ENCODE data around the gene VRK3.
"Not testable (repeated sequence)": the region's sequence is repeated elsewhere in the genome, so short reads cannot be mapped to it uniquely, and the experiment has no call there.

The VRK3 gene

DNA sequence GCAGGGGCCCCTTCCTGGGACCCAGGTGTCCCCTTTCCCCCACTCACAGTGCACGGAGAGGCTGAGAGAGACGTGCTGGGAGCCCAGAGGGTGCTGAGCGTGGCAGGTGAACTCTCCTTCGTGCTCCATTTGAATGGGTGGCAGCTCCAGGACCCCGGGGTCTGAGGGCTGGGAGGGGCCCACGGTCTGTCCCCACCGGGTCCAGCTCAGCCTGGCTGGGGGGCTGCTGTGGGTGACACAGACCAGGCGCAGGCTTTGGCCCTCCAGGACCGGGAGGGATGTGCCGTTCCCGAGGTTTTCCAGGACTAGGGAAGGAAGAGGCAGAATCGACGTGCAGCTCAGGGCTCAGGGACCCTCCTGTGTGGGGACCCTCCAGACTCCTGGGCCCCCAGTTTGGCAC, 66.6 kb downstream of the VRK3 start:
- in situ Hi-C loops (cut with MboI; ENCODE audit: low sequenced_read_pairs), result not testable (repeated sequence)

- in situ Hi-C loops (cut with MboI; ENCODE audit: low sequenced_read_pairs), result not testable (repeated sequence)
These were observed 67.0 kb downstream of the VRK3 start for GRCh38 chr19:49958144-49958543.

- in situ Hi-C loops (cut with MboI; ENCODE audit: low sequenced_read_pairs), result no loop called here
These were observed 67.8 kb downstream of the VRK3 start for GRCh38 chr19:49957262-49957915.

- in situ Hi-C loops (cut with MboI; ENCODE audit: low sequenced_read_pairs), result no loop called here
These were observed 69.1 kb downstream of the VRK3 start for GRCh38 chr19:49956115-49956495.

GRCh38 chr19:49954933-49955332, 70.2 kb downstream of the VRK3 start:
- in situ Hi-C loops (cut with MboI; ENCODE audit: low sequenced_read_pairs), result no loop called here

DNA sequence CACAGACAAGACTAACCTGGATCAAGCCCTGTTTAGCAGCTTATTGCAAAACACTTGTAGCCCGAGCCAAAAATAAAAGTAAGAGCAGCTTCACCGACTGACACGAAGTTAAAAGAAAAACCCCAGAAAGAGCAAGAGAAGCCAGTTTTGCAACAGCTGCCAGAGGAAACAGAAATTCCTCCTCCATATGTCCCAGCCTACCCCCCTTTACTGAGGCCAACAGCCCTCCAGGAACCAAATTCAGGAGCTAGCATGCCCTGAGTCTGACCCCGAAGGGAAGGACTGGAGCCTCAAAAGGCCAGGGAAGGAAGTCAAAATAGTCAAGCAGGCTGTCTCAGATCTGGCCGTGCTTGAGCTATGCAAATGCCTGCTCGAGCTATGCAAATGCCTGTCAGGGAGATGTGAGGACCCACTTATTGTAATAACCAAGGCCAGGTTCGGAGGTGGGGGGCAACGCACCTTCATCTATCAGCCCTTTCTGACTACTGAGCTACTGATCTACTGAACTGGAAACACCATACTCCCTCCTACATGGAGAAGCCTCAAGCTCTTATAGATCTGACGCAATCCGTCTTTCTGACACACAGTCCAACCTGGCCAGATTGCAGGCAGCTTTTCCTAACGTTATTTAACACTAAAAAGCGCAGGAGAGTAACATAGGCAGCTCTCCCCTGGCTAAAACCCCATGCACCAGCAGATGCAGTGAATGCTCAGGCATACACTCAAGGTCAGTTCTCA, 70.9 kb downstream of the VRK3 start:
- in situ Hi-C loops (cut with MboI; ENCODE audit: low sequenced_read_pairs), result no loop called here

DNA sequence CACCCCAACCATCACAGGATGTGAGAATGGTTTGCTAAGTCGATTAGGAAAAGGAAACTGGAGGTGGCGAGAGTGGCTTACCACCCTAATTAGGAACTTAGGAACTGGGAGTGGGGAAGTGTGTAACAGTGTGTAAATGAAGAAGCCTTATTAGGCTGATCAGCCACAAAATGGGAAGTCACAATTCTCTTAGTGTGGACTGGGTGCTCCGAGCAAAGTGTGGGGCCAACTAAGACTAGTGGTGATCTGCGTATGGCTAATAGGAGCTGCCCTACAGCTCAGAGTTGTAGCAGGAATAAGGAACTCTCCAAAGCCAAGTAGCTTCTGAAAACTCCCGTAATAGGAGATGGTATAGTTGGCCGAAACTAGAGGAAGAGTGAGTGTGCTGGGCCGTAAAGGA, 71.8 kb downstream of the VRK3 start:
- in situ Hi-C loops (cut with MboI; ENCODE audit: low sequenced_read_pairs), result no loop called here

DNA sequence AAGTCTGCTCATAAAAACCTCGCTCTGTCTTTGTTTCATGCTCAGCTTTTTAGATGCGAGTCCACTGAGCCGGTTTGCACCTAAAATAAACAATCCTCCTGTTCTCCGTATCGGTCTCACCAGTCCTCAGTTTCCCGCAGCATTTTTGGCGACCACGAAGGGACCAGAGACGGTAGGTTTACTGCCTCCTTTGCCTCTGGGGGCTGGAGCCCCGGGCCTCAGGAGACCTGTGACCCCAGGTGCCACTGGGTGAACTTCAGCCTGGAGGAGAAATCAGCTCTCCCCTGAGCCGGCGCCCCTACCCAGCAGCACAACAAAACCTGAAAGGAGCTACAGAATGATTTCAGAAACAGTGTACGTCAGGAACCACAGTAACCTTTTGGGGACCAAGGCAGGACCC, 72.3 kb downstream of the VRK3 start:
- in situ Hi-C loops (cut with MboI; ENCODE audit: low sequenced_read_pairs), result no loop called here

DNA sequence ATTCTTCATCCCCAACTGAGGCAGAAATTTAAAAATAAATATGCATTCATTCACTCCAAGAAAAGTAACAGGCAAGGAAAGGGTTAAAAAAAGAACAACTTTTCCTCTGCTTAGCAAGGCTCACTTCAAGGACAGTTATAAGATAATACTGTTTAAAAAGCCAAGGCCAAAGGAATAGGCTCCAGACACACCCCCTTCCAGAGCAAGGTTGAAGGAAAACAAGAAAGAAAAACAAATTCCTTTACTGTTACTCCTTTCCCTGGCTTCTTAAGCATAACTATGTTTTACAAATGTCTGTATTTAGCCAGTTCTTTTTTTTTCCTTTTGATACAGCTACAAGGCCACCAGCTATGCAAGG, 72.7 kb downstream of the VRK3 start:
- in situ Hi-C loops (cut with MboI; ENCODE audit: low sequenced_read_pairs), result no loop called here

GRCh38 chr19:49951806-49952478, 73.2 kb downstream of the VRK3 start:
- in situ Hi-C loops (cut with MboI; ENCODE audit: low sequenced_read_pairs), result no loop called here

DNA sequence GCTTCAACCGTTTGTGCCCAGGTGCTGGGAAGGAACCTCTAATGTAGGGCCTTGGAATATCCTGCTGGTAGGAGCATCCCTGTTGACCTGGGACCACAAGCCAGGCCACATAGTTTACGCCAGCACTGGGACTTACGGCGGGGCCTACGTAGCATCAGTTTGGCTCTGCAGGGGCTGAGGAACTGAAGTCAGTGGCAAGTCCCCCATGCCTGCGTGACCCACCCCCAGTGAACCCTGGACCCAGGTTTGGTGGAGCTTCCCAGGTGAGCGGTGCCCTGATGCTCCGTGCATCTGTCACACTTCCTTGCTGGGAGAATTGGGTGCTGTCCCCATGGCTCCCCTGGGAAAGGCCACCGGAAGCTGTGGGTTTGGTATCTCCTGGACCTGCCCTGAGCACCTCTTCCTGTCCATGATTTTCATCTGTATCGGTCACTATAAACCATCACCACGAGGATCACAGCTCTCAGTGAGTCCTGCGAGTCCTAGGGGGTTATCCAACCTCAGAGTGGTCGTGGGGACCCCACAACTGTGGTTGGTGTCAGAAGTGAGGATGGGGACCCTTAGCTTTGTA, 74.1 kb downstream of the VRK3 start:
- in situ Hi-C loops (cut with MboI; ENCODE audit: low sequenced_read_pairs), result no loop called here

DNA sequence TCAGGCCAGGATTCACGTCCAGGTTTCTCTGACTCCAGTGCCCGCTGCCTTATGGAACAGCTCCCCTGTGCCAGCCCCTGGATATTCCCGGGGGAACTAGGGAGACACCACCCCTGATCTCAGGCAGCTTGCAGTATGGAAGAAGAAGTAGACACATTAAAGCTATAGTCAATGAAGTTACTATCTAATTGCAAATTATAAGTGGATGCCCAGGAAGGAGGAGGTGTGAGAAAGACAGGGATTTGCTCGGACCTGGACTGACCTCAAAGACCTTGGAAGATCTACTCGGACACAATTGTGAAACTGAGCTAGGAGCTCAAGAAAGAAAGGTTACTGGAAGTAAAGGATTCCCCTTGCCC, 74.6 kb downstream of the VRK3 start:
- in situ Hi-C loops (cut with MboI; ENCODE audit: low sequenced_read_pairs), result no loop called here

- in situ Hi-C loops (cut with MboI; ENCODE audit: low sequenced_read_pairs), result no loop called here
These were observed 75.2 kb downstream of the VRK3 start for GRCh38 chr19:49949742-49950589.

DNA sequence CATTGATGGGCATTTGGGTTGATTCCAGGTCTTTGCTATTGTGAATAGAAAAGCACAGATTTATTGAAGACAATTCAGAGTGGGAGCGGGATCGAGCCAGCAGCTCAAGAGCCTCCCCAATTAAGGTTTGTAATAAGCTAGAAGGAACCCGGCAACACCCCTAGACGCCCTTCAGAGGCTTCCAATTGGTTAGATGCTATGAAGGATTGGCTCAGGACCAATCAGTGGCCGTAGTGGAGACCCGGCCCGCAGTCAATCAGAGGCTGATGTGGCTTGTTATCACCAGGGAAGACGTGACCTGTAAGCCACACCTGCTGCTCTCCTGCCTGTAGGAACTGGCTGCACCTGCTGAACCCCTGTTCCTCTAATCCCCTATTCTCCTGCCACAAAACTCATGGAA, 78.8 kb downstream of the VRK3 start:
- in situ Hi-C loops (cut with MboI; ENCODE audit: low sequenced_read_pairs), result no loop called here

GRCh38 chr19:49944567-49944966, 80.6 kb downstream of the VRK3 start:
- in situ Hi-C loops (cut with MboI; ENCODE audit: low sequenced_read_pairs), result not testable (repeated sequence)

DNA sequence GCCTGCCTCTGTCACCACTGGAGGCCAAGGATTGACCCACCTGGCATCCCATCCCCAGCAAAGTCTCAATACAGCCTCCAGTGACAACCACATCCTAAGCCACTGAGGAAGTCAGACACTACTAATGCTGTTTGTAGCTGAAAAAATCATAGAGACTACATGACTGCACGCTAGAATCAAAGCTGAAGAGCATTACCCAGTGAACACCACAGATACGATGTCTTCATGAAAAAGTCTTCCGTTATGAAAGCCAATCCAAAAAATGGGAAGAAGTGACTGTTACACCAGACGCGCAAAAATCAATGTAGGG, 84.7 kb downstream of the VRK3 start:
- in situ Hi-C loops (cut with MboI; ENCODE audit: low sequenced_read_pairs), result no loop called here

GRCh38 chr19:49939721-49940481, 85.3 kb downstream of the VRK3 start:
- in situ Hi-C loops (cut with MboI; ENCODE audit: low sequenced_read_pairs), result loop anchor here (10.0 kb wide), 1 partner anchor 45 kb away; no protein-coding TSS in a partner anchor

DNA sequence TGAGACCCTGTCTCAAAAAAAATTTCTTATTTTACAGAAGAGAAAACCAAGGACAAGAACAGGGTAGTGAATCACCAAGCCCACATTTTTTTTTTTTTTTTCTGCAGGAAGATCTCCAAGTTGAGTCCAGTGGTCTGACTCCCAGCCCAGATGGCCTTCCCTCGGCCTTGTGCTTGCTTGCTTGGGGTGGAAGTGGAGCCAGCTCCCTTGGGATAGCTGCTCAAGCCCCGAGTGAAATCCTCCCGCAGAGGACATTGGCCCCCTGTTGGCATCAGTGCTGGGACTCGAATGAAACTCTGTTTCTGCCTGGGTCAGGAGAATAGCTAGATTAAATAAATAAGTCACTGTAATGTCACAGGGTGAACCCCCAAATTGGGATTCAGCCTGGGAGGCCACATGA, 86.5 kb downstream of the VRK3 start:
- in situ Hi-C loops (cut with MboI; ENCODE audit: low sequenced_read_pairs), result loop anchor here (10.0 kb wide), 1 partner anchor 46 kb away; no protein-coding TSS in a partner anchor

DNA sequence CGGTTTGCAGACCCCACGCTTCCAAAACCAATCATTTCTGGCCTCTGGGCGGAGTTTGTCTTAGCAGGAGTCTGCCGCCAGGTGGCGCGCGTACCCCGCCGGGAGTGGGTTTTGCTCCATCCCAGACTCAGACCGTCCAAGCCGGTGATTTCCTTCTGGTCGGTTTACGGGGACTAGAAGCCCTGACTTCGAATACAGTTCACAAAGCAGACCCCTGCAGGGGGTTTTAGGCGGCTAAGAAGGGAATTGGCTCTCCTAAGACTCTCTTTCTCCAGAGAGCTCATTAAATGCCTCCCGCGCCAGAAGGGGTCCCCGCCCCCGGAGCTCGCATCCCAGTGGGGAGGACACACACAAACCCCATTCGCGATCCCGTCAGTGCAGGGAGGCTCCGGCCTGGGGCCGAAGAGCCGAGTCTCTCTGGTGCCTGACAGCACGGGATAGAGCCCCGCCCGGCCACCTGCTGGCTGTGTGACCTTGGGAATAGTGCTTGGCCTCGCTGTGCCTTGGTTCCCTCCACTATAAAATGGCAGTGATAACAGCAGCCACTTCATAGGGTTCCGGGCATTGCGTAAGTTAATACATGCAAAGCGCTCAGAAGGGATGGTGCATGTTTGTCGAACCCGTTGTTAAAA, 87.3 kb downstream of the VRK3 start:
- in situ Hi-C loops (cut with MboI; ENCODE audit: low sequenced_read_pairs), result loop anchor here (10.0 kb wide), 1 partner anchor 47 kb away; no protein-coding TSS in a partner anchor

GRCh38 chr19:49936549-49936948, 88.6 kb downstream of the VRK3 start:
- in situ Hi-C loops (cut with MboI; ENCODE audit: low sequenced_read_pairs), result loop anchor here (10.0 kb wide), 1 partner anchor 48 kb away; no protein-coding TSS in a partner anchor
